Left lobe of liver (tissue), 2 donors: Measurements from ENCODE around the gene TAP1. TPM values are rescaled to one million over a fixed set of nuclear protein-coding genes. Genes with fewer than 3 reads are reported as not detected.
A peak's percentile ranks its signal among the peaks of the same experiment; 100 is the strongest.

Experiments used
- ATAC-seq: fragments of 200-7000 bp; cut with Tn5 transposase; one replicate; pipeline ENCODE4 v1.9.1; 2020; ENCODE audit warnings: mild to moderate bottlenecking, moderate library complexity
- DNase-seq: peaks from one replicate; pipeline ENCODE4 v3.0.0-alpha.2; 2020; ENCODE audit warnings: low spot score
- total RNA-seq: library from RNA; stranded (reverse); gene quantifications from one replicate; pipeline ENCODE4 v1.2.1, GENCODE V29; 2021
- donor health status: DM: no; HTN: no; CAD: no; lungs with moderate emphysema.
- donor health status: DM: no; HTN: yes; CAD: no.

The TAP1 gene
- total RNA-seq, 1 donor from 2014 or later = 10.6 TPM

DNA sequence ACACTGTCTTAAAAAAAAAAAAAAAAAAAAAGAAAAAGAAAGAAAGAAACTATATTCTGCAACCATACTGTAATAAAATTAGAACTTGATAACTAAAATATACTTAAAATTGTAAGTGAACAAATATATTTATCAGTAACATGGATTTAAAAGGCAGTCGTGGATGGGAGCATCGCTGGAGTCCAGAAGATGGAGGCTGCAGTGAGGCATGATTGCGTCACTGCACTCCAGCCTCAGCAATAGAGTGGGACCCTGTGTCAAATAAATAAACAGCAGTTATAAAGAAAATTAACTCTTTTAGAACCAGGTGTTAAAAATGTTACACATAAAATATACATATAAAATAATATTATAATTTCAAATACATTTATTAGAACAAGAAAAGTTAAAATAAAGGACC lies 9.2 kb upstream of the TAP1 start:
- ATAC-seq (no peak), DNase-seq (no peak)

DNA sequence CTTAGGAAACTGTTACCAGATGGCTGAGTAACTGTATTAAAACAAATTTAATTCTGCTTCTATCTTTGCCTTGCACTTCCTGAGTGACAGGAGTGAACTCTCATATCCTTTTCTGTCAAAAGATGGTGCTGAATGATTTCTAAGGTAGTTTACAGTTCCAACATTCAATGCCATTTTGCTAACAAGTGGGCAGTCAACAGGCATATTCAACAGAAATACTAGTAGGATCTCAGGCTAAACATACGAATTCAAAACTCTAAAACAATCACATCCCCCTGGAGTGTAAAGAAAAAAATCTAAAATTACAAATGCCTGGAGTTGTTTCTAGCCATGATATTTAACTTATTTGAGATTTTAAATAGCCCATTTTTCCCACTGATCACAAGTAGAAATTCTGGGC lies 7.2 kb upstream of the TAP1 start:
- DNase-seq (no peak), ATAC-seq (no peak)

DNA sequence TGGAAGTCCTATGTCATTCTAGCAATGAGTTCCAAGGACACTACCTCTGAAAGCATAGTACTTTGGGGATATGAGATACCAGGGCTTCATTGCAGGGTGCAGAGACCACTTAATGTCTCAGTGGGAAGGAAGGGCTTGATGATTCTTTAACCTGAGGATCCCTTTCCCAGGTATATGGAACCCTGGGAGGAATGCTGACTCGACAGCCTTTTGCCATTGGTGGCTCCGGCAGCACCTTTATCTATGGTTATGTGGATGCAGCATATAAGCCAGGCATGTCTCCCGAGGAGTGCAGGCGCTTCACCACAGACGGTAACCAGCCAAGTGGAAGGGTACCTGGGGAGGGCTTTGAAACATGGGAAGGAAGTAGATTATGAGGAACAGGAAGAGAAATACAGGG lies 4.7 kb upstream of the TAP1 start:
- DNase-seq (no peak), ATAC-seq (no peak)

DNA sequence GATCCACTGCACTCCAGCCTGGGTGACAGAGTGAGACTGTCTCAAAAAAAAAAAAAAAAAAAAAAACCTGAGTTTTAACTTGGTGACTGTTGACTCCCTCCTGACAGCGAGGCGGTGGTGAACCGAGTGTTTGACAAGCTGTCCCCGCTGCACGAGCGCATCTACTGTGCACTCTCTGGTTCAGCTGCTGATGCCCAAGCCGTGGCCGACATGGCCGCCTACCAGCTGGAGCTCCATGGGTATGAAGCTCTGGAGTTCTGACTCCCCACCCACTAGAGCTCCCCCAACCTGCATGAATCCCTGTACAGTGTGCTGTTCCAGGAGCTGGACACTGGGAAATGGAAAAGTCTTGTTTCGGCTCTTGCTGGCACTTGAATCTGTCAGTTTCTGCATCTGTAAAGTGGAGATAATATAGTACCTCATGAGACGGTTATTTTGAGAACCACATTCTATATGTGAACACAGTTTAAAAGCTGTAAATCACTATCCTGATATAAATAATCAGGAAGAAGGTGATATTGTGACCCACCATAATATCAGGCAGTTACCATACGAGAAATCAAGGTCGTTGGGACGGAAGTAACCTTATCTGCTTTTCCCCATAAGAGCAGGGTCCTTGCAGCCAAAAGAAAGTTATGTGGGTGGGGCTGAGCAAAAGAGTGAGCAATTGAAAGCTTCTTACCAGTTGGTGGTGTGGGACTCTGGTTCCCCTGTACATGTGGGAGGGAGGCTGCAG lies 3.8 kb upstream of the TAP1 start:
- ATAC-seq = no peak
- no peak for DNase-seq

DNA sequence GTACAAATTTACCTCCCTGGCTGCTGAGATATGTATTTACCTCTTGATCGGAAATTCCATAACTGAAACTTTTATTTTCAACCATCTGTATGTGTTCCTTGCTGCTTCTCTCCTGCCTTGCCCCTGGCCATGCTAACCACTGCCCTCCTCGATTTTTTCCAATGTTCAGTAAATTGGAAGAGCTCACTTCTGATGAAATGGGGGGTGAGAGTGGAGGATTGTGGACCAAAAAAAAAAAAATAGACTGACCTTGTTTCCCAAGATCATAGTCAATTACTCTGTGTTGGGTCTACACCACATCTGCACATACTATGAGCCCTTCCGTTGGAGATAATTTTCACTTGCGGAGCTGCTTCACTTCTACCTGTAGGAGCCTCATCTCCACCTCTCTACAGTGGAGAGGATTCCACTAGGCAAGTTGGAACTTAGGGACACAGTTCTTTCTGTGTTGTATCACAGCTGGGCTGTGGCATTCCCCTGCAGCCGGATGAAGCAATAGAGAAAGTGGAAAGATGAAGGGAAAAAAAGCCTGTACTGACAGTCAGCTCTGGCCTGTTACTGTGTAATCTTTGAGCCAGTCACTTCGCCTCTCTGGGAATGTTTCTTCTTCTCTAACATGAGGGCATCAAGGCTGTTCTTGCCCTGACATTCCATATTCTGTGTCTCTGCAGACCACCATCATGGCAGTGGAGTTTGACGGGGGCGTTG lies 2.1 kb upstream of the TAP1 start:
- ATAC-seq (no peak), DNase-seq (no peak)

DNA sequence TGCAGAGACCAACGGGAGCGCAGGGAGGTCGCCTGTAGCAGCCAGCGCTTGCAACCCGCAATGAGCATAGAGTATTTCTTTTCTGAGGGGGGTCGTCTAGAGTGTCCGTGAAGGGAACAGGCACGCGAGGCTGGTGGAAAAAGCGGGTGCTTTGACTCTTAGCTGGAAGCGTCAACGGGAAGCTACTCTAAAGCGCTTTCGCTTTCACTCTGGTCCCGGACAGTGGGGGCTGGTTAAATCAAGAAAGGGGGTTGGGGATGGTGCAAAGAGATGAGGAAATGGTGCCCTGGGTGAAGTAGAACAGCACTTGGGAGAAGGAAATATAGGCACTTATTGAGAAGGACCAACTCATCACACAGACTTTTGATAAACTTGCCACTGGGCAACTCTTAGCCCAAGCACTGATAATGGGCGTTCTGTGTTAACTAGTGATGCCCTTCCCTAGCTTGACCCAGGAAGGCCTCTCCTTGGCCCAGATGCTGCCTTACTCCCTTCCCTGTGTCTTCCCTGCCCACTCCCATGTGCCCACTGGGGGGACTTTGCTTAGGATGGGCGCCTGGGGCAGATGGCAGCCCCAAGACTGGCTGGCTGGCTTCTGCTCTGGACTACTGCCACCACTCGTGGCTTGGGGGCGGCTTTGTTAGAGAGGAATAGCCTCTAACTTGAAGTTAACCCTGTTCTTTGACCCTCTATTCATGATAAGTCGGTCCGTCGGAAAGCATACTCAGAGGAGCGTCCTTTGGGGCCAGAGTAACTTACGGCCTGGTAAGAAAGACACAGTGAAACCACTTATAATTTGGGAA lies 1.1 kb upstream of the TAP1 start:
- ATAC-seq (peak; percentile 36), DNase-seq (no peak)

DNA sequence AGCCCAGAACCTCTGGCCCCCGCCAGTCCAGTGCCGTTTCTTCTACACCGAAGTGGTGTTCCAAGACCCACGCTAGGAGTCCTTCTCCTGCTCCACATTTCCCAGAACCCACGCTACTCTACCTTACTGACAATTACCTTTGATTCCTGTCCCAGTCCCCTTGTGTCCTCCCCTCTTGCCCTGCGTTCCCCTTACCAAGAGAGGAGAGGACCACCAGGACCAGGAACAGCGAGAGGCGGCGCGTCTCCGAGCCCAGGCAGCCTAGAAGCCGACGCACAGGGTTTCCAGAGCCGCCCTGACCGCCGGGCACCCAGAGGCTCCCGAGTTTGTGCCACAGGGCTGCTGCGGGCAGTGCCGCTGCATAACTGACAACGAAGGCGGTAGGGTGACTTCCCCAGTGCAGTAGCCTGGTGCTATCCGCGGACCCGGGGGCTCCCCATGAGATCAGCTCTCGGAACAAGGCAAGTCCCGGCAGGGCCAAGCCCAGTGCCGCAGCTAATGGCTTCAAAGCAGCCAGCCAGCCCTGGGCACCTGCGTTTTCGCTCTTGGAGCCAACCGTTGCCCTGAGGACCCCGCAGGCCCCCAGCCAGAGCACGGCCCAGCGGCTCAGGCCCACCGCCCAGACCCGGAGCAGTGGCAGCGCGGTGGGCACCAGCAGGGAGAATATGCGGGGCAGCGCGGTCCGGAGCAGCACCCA lies 512 bp downstream of the TAP1 start:
- peak; percentile 67 for DNase-seq
- peak; percentile 41 for ATAC-seq

DNA sequence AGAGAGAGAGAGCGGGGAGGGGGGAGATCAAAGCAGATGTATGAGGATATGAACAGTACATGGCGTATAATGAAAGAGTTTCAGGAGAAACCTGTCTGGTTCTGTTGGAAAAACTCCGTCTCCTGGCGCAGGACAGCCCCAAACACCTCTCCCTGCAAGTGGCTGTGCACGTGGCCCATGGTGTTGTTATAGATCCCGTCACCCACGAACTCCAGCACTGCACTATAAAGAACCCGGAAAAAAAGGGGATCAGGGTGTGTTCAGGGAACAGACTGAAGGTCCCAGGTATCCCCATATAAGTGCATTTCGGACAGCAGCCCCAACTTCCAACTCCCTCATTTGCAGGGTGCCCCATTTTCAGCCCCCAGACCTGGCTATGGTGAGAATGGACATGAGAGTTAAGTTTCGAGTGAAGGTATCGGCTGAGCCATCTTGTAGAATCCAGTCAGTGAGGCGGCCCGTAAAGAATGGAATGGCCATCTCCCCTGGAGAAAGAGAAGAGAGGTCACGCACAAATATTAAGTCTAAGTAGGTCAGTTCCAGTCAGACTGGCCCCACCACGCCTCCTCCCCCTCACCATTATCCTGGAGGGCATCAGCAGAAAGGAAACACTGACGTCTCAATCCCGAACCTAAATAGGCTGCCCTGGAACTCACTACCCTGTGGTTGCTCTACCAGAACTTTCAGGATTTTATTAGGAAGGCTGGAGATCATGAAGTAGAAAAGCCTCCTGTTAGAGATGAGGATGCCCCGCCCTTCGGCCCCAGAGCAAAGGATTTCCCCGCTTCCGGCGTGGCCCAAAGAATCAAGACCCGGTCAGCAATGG lies 1.3 kb downstream of the TAP1 start:
- ATAC-seq (no peak), DNase-seq (peak; percentile 52)

DNA sequence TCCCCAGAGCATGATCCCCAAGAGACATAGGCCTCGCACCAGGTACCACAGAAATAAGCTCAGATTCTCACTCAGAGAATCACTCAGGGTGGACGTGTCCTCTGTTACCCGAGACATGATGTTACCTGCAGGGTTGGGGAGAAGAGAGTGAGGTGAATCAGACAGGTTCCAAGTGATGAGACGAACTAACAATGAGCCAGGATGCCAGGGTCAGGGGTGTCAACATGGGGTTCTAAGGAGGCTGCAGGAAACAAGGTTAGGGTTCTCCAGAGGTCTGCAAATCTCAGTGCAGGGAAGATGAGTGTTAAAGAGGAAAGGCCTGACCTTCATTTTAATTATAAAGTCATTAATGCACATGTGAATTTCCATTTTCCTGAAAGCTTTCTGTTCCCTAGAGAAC lies 2.5 kb downstream of the TAP1 start:
- DNase-seq (peak; percentile 31), ATAC-seq (no peak)

DNA sequence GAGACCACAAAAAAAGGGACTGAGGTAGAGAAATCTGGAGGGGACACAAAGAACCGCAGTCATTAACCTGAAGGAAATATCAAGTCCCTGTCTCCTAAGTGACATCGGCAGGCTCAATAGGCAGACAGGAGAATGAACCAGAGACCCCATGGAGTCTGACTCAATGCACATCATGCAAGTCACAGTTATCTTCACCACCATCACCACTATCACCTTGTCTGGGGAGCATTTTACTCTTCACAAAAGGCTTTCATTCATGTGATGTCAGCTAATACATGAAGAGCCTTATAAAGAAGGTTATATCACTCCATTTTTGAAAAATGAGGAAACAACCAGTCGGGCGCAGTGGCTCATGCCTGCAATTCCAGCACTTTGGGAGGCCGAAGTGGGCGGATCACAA lies 4.4 kb downstream of the TAP1 start:
- no peak for ATAC-seq

DNA sequence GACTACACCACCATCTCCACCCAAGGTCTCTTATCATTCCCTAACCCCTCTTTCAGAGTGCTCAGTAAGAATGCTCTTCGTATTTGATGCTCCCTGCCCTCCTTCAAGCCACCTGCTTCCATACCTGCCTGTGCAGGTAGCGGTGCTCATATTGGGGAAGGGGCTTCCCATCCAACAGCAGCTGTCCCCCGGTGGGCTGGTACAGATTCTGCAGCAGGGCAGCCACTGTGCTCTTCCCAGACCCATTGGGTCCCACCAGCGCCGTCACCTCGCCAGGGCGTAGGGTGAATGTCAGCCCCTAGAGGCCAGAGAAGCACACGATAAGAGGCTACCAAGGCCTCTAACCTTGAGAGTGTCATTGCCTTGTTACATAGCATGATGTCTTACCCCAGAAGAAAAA lies 5.7 kb downstream of the TAP1 start:
- ATAC-seq (no peak), DNase-seq (peak; percentile 37)

More for the DNA sequence above, 4.4 kb downstream of the TAP1 start:
- DNase-seq = no peak

DNA sequence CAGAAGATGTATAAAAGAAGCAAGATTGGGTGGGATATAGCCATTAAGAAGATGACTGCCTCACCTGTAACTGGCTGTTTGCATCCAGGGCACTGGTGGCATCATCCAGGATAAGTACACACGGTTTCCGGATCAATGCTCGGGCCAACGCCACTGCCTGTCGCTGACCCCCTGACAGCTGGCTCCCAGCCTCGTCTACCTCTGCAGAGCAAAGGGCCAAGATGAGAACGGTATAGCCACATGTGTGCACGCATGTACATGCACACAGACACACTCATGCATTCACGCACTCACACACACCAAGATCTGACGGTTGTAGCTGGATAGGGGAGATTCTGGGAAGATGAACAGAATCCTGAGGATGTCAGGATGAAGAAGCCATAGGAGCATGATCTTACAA lies 6.5 kb downstream of the TAP1 start:
- ATAC-seq = no peak

DNA sequence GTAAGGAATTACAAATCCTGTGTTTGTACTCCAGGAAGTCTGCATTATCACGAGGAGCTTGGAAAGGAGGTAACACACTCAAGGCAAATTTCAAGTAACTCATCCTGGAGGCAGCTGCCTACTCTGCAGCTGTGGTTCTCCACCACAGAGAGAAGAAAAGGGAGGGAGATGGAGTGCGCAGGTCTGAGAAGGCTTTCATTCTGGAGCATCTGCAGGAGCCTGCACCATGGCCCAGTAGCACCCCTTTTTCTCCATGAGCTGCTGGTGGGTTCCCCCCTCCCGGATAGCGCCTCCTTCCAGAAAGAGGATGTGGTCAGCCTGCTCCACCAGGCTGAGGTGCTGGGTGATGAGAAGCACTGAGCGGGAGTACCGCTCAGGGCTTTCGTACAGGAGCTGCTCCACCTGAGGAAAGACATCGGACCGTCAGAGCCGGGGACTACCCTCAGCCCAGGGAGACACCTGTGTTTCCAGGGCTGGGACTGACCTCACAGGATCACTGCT lies 8.1 kb downstream of the TAP1 start:
- ATAC-seq = no peak

More for the DNA sequence above, 6.5 kb downstream of the TAP1 start:
- DNase-seq = peak; percentile 37

DNA sequence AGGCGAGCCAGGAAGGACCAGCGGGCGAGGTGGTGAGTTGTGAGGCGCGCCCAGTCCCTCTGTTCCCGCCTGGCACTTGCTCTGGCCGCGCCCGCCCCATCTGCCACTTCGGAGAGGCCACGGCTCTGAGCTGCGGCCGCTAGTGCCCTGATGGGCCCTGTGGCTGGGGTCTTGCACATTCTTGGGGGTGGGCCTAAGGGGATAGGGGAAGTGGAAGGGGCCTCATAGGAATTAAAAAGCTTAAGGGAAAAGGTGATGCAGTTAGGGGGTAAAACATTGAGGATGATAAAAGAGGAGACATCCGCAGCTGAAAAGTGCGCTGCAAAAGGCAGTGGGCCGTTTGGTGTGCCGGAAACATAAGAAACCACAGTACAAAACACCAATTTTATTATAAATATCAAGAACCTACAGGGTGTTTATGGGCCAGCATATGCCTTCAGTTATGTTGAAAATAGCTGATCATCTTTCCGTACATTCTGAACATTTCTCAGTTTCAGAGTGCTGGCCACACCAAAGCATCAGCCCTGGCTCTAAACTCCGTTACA lies 8.6 kb downstream of the TAP1 start:
- ATAC-seq (no peak), DNase-seq (no peak)

More for the DNA sequence above, 8.1 kb downstream of the TAP1 start:
- peak; percentile 50 for DNase-seq

DNA sequence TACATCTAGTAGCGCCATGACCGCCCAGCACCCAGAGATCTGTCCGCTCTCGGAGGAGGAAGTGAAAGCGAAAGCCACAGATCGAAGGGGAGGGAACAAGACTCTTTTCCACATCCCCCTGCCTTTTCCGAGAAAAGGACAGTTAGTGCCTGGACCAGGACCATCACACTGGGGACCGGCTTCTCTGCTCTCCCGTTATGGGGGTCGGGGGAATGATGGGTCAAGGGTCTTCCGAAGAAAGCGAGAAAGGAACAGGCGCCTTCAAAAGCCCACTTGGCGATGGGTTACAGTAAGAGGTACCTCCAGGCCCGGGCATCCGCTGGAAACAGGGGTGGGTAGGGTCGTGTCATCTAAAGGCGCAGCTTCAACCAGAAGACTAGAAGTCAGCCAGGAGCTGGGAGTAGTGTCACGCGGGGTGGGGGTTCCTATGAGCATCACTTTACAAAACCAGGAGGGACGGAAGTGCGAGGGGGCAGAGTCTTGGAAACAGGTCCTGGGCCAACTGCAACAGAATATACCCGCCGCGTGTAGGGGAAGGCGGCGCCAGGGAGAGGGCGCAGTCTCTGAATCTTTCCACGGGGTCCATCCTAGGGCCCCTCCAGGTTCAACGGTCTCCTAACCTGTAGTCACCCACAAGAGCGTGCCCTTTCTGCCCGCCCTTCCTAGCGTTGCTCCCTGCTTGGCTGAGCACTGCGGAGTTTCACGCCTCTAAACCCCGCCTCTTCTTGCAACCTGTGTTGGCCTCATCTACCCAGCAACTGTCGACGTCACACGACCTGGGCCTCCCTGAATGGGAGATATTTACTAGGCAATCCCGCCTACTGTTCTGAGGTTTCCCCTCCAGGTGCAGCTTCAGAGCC lies 9.3 kb downstream of the TAP1 start, which contains the start of gene PSMB8:
Gene PSMB8, minus strand, starts transcription at position 69 of the 860 bp plus-strand sequence. Its CDS starts 51 bp downstream, at position 18.
- DNase-seq (peak; percentile 97), ATAC-seq (peak; percentile 94)

DNA sequence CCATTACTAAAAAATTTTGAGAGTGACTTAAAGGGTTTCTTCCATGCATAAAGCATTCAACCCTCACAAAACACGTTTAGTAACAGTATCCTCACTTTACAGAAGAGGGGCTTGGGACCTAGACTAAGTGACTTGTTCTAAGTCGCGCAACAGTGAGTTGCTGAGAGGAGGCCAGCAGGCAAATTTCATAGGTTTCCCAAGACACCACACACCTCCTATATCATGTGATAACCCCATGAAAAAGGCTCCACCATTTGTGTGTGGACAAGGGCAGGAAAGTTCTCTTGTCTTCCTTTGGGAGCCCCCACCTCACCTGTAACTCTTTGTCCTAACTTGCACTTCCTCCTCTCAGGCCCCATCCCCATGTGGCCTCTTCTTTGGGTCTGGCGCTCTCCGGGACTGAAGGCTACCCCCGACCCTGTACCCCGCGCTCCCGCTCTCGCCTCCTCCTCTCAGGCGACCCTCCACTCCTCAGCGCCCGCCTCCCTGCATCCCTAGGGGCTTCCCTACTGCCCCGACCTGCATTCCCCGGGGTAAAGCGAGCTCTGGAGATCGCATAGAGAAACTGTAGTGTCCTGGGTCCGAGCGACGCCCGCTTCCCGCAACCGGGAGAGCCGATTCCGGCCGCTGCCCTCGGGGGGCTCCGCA lies 10.0 kb downstream of the TAP1 start:
- ATAC-seq (no peak), DNase-seq (no peak)

DNA sequence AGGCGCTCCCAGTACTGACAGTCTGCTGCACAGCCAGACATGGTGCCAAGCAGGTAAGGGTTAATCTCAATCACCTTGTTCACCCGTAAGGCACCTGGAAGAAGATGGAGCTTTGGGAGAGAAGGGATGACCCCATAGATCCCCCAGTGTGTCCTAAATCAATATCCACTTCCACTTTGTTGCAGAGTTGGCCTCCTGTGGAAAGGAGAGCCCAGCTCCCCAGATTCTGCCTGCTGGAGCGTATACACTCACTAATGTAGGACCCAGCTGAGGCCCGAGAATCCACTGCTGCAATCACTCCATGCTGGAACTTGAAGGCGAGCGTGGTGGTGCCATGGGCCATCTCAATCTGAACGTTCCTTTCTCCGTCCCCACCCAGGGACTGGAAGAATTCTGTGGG lies 10.8 kb downstream of the TAP1 start:
- peak; percentile 43 for DNase-seq
- no peak for ATAC-seq

DNA sequence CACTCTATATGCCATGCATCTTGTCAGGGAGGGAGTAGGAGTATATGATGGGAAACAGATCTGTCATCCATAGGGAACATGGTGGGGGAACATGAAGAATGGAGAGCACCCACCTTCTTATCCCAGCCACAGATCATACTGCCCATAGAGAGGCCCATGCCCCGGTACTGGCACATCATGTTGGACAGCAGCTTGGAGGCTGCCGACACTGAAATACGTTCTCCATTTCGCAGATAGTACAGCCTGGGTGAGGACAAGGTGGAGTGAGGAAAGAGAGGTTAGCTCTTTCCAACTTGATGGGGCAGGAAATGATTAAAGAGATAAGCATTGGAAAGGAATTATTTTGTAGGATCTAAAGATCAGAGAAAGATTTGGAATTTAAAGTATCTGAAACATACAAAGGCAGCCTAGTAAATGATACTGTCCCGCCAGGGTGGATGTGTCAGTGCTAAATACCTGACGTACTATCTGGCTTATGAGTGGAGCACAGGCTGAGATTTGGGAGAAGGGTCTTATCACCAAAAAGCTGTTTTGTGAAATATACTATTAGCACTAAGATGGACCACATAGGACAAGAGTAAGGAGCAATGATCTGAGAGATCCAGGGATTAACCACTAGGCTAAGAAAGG lies 11.4 kb downstream of the TAP1 start:
- DNase-seq (no peak), ATAC-seq (no peak)
